Stimulated activated CD8-positive, alpha-beta memory T cell treated with anti-CD3 and anti-CD28 coated beads, Interleukin-12 subunit alpha, Interleukin-12 subunit beta, amount 100 ng/mL, for 1 hour (primary cell): ENCODE data around the gene RANBP3.

Experiments used
- DNase-seq: peaks from one replicate; pipeline ENCODE4 v3.0.0-alpha.2; 2020; ENCODE audit warnings: low read depth

RANBP3 gene

GRCh38 chr19:5949792-5950305 is 28.1 kb downstream of the RANBP3 start:
- no peak for DNase-seq

- DNase-seq: no peak
Measured at GRCh38 chr19:5948752-5949564, 29.0 kb downstream of the RANBP3 start.

GRCh38 chr19:5947435-5947834 is 30.5 kb downstream of the RANBP3 start:
- no peak for DNase-seq

GRCh38 chr19:5943623-5944022 is 34.3 kb downstream of the RANBP3 start:
- no peak for DNase-seq

GRCh38 chr19:5943045-5943444 is 34.9 kb downstream of the RANBP3 start:
- no peak for DNase-seq

GRCh38 chr19:5941673-5942072 is 36.3 kb downstream of the RANBP3 start:
- no peak for DNase-seq

- no peak for DNase-seq
Measured at GRCh38 chr19:5940260-5941208, 37.4 kb downstream of the RANBP3 start.

GRCh38 chr19:5937550-5937949 is 40.4 kb downstream of the RANBP3 start:
- no peak for DNase-seq

- no peak for DNase-seq
Measured at GRCh38 chr19:5936292-5936592, 41.7 kb downstream of the RANBP3 start.

- DNase-seq: no peak
Measured at GRCh38 chr19:5935473-5936291, 42.3 kb downstream of the RANBP3 start.

- no peak for DNase-seq
Measured at GRCh38 chr19:5934774-5935472, 43.0 kb downstream of the RANBP3 start.

GRCh38 chr19:5934069-5934401 is 43.9 kb downstream of the RANBP3 start:
- DNase-seq: no peak

GRCh38 chr19:5933391-5934068 is 44.4 kb downstream of the RANBP3 start:
- no peak for DNase-seq

- DNase-seq: no peak
Measured at GRCh38 chr19:5932609-5933262, 45.2 kb downstream of the RANBP3 start.

- DNase-seq: no peak
Measured at GRCh38 chr19:5932146-5932545, 45.8 kb downstream of the RANBP3 start.

GRCh38 chr19:5931251-5931650 is 46.7 kb downstream of the RANBP3 start:
- no peak for DNase-seq

- DNase-seq: no peak
Measured at GRCh38 chr19:5929625-5930024, 48.3 kb downstream of the RANBP3 start.

GRCh38 chr19:5929179-5929578 is 48.8 kb downstream of the RANBP3 start:
- DNase-seq: no peak

GRCh38 chr19:5927441-5927821 is 50.5 kb downstream of the RANBP3 start:
- DNase-seq: no peak

GRCh38 chr19:5926641-5927440 is 51.1 kb downstream of the RANBP3 start:
- DNase-seq: no peak
